ENCODE measurements around the gene RNF224.

Gene RNF224

GRCh38 chr9:137275588-137276472, 48.5 kb downstream of the RNF224 start:
- no peak for DNase-seq

GRCh38 chr9:137276473-137277328, 49.4 kb downstream of the RNF224 start:
- no peak for DNase-seq

GRCh38 chr9:137277329-137278041, 50.2 kb downstream of the RNF224 start, which contains the start of gene TOR4A:
TSS of gene TOR4A (plus strand) at chr9:137277726. CDS start at chr9:137278690, 964 bp downstream.
- no peak for DNase-seq

GRCh38 chr9:137278061-137278701, 50.9 kb downstream of the RNF224 start:
- DNase-seq = no peak

All from NCI-H1105 treated with DMSO at 0.1 percent for 48 hours (cell line).